Heart left ventricle (tissue), 16 donors: ENCODE data around the gene LANCL2. TPM values are rescaled to one million over a fixed set of nuclear protein-coding genes. Genes with fewer than 3 reads are reported as not detected.

Source experiments
- ATAC-seq, 4 donors: fragments of 200-7000 bp; cut with Tn5 transposase; one replicate each; pipeline ENCODE4 v1.9.1; 2020 to 2022; ENCODE audit warnings: moderate library complexity in 4 of 4, mild to moderate bottlenecking in 3 of 4, moderate number of reproducible peaks in 1 of 4
- DNase-seq, 5 donors: peaks; one replicate each; pipeline ENCODE4 v3.0.0-alpha.2; 2020
- H3K27ac ChIP-seq, 12 donors: fragments of 200-600 bp; sonication (generic) in 4 of 12; one replicate each; pipeline versions ENCODE4 v1.5.0 to v1.8.0; 2016 to 2022; ENCODE audit warnings: mild to moderate bottlenecking in 2 of 12
- H3K27me3 ChIP-seq, 9 donors: fragments of 200-600 bp; sonication (generic) in 2 of 9; one replicate each; pipeline versions ENCODE4 v1.5.1 to v1.8.0; 2016 to 2022; ENCODE audit warnings: mild to moderate bottlenecking in 3 of 9
- H3K36me3 ChIP-seq, 9 donors: fragments of 200-600 bp; sonication (generic) in 2 of 9; one replicate each; pipeline versions ENCODE4 v1.5.0 to v1.8.0; 2018 to 2022; ENCODE audit warnings: mild to moderate bottlenecking in 2 of 9
- H3K4me1 ChIP-seq, 12 donors: fragments of 200-600 bp; sonication (generic) in 4 of 12; one replicate each; pipeline versions ENCODE4 v1.5.0 to v1.8.0; 2016 to 2022; ENCODE audit warnings: mild to moderate bottlenecking in 3 of 12
- H3K4me3 ChIP-seq, 12 donors: fragments of 200-600 bp; sonication (generic) in 4 of 12; one replicate each; pipeline versions ENCODE4 v1.5.0 to v1.8.0; 2017 to 2022; ENCODE audit warnings: mild to moderate bottlenecking in 9 of 12, moderate library complexity in 4 of 12
- H3K9me3 ChIP-seq, 12 donors: fragments of 200-600 bp; sonication (generic) in 4 of 12; one replicate each; pipeline versions ENCODE4 v1.5.0 to v1.8.0; 2016 to 2022; ENCODE audit warnings: mild to moderate bottlenecking in 1 of 12
- CTCF ChIP-seq, 12 donors: fragments of 200-600 bp; sonication (generic) in 4 of 12; IDR thresholded peaks; one replicate each; pipeline versions ENCODE4 v1.5.0 to v1.8.0; 2018 to 2022; ENCODE audit warnings: antibody characterized with exemption in 12 of 12, mild to moderate bottlenecking in 5 of 12
- POLR2A ChIP-seq, 2 donors: fragments of 450-650 bp; IDR thresholded peaks; one replicate each; pipeline ENCODE4 v1.6.1; 2017; ENCODE audit warnings: antibody characterized with exemption in 2 of 2, mild to moderate bottlenecking in 2 of 2, moderate library complexity in 2 of 2
- WGBS, 4 donors: extraction: QIAGEN DNeasy Blood & Tissue Kit in 2 of 4; methylation state at CpG; one replicate each; pipeline versions ENCODE4 v1.1.5 to v1.1.7; 2013 to 2018; 5-methylcytosine and 5-hydroxymethylcytosine counted together
- intact Hi-C, 10 donors: fragments of 100-400 bp; cut with DNase I; formaldehyde crosslinking; loops; one replicate each; pipeline versions ENCODE4 v1.11.1 to v1.14.2; 2022
- polyA plus RNA-seq, 2 donors: library from polyadenylated mRNA; stranded (reverse); fragments of 200-250 nt; gene quantifications; one replicate each; pipeline ENCODE4 v1.2.3, GENCODE V29; 2013
- total RNA-seq, 9 donors: library from RNA; depleted of rRNA in 2 of 9; stranded (reverse); fragments of >200 nt in 2 of 9; fragmentation: NEBNext Ultra II Directional in 3 of 9; extraction: Animal tissue kit (Norgen Biotek cat#: 25700) in 3 of 9; gene quantifications; one replicate each; pipeline versions ENCODE4 v1.1.0 to v1.2.4, GENCODE V29; 2016 to 2023
- donor health status: ischemic (EF 13 %, LVEDD 7.1; RV severe dilation, severe dysfunction).
- donor health status: healthy with polysubstance abuse.
- donor health status: DM: no; HTN: yes; CAD: no.
- donor health status: DM: no; HTN: no; CAD: no.
- donor health status: ischemic (EF 25% LVEDD 6.9; RV normal size, moderate dysfunction).
- donor health status: ischemic (EF 25% LVEDD 5.7; RV mildly dilated, moderate dysfunction).
- donor health status: healthy.
- donor health status: DM: yes; HTN: yes; CAD: no.
- donor health status: ischemic (EF 35%, LVEDD 5.7; RV mildly dilated, moderate dysfunction).
- donor health status: nonischemic (EF 11% LVEDD 7.7; RV severe dilation, severe dysfunction).
- donor health status: DM: yes; HTN: yes; CAD: no.
- donor health status: PGD.
- donor health status: ischemic (EF 29% LVEDD 5.4; RV normal size, mild dysfunction).
- donor health status: nonischemic (EF 23%, LVEDD 6.1; RV moderate dilation, normal function).

LANCL2 gene
- total and polyA plus RNA-seq, 11 donors: 2.6 to 10.3 (median 8.0) TPM

- no peak for TF ChIP-seq CTCF (IDR thresholded peaks at IDR 0.05)
- TF ChIP-seq POLR2A (IDR thresholded peaks at IDR 0.05): no peak
- Histone ChIP-seq H3K4me1 (no peaks in the 10 kb centered on the region), H3K27ac (no peak overlapping the region), H3K4me3 (no peak overlapping the region), H3K27me3 (peaks cover 0 to 7% (median 0%) of the 10 kb centered on the region in 9 donors), H3K36me3 (no peaks in the 10 kb centered on the region), H3K9me3 (no peaks in the 10 kb centered on the region)
- 67 to 86% (median 79%) methylated on average over 8 of the region's 8 CpGs for WGBS, 4 donors
- intact Hi-C loops: no loop called here
- DNase-seq: no peak
- ATAC-seq: no peak
These were observed 25.8 kb upstream of the LANCL2 start for GRCh38 chr7:55339033-55340000.

GRCh38 chr7:55342216-55342871, 22.8 kb upstream of the LANCL2 start:
- Histone ChIP-seq H3K4me3 (no peak overlapping the region), H3K27me3 (peaks cover 0 to 17% (median 0%) of the 10 kb centered on the region in 9 donors), H3K9me3 (no peaks in the 10 kb centered on the region), H3K27ac (no peak overlapping the region), H3K4me1 (no peaks in the 10 kb centered on the region), H3K36me3 (no peaks in the 10 kb centered on the region)
- no peak for DNase-seq
- TF ChIP-seq POLR2A (IDR thresholded peaks at IDR 0.05): no peak
- no peak for TF ChIP-seq CTCF (IDR thresholded peaks at IDR 0.05)
- no peak for ATAC-seq
- WGBS, 4 donors: 93 to 96% (median 94%) methylated on average over 10 to 27 of the region's 27 CpGs
- intact Hi-C loops: no loop called here

- Histone ChIP-seq H3K4me3 (no peak overlapping the region), H3K36me3 (no peaks in the 10 kb centered on the region), H3K4me1 (no peaks in the 10 kb centered on the region), H3K27ac (no peak overlapping the region), H3K9me3 (no peaks in the 10 kb centered on the region), H3K27me3 (peaks cover 0 to 17% (median 0%) of the 10 kb centered on the region in 9 donors)
- intact Hi-C loops: no loop called here
- DNase-seq: no peak
- no peak for TF ChIP-seq POLR2A (IDR thresholded peaks at IDR 0.05)
- TF ChIP-seq CTCF (IDR thresholded peaks at IDR 0.05): no peak
- 84 to 93% (median 89%) methylated on average over 24 to 42 of the region's 42 CpGs for WGBS, 4 donors
- ATAC-seq: no peak
These were observed 21.9 kb upstream of the LANCL2 start for GRCh38 chr7:55343002-55343781.
